ENCODE measurements around the gene STN1. TPM values are rescaled to one million over a fixed set of nuclear protein-coding genes. Genes with fewer than 3 reads are reported as not detected.

The STN1 gene
- total RNA-seq, 1 donor from 2014 or later, result 31.3 TPM

GRCh38 chr10:103928784-103929183 is 10.8 kb upstream of the STN1 start:
- no peak for ATAC-seq

GRCh38 chr10:103926722-103927319 is 8.8 kb upstream of the STN1 start:
- no peak for ATAC-seq

GRCh38 chr10:103925591-103925990 is 7.6 kb upstream of the STN1 start:
- ATAC-seq, result no peak

- ATAC-seq, result peak; percentile 86
These were observed 5.5 kb upstream of the STN1 start for GRCh38 chr10:103923502-103923901.

- ATAC-seq, result no peak
These were observed 4.7 kb upstream of the STN1 start for GRCh38 chr10:103922659-103923058.

GRCh38 chr10:103921750-103922195 is 3.8 kb upstream of the STN1 start:
- no peak for ATAC-seq

- ATAC-seq, result no peak
These were observed 3.3 kb upstream of the STN1 start for GRCh38 chr10:103921248-103921647.

GRCh38 chr10:103919648-103920025 is 1.7 kb upstream of the STN1 start:
- peak; percentile 46 for ATAC-seq

- ATAC-seq, result peak; percentile 24
These were observed 507 bp downstream of the STN1 start for GRCh38 chr10:103917302-103918052.

GRCh38 chr10:103916876-103917275 is 1.1 kb downstream of the STN1 start:
- ATAC-seq, result no peak

GRCh38 chr10:103916254-103916653 is 1.7 kb downstream of the STN1 start:
- ATAC-seq, result no peak

GRCh38 chr10:103915796-103916195 is 2.2 kb downstream of the STN1 start:
- no peak for ATAC-seq

GRCh38 chr10:103912759-103913158 is 5.2 kb downstream of the STN1 start:
- no peak for ATAC-seq

GRCh38 chr10:103911021-103911459 is 6.9 kb downstream of the STN1 start:
- ATAC-seq, result no peak

- no peak for ATAC-seq
These were observed 7.5 kb downstream of the STN1 start for GRCh38 chr10:103910442-103911012.

- ATAC-seq, result no peak
These were observed 12.5 kb downstream of the STN1 start for GRCh38 chr10:103905441-103905840.

- ATAC-seq, result peak; percentile 42
These were observed 16.7 kb downstream of the STN1 start for GRCh38 chr10:103901299-103901698.

GRCh38 chr10:103899312-103899711 is 18.7 kb downstream of the STN1 start:
- no peak for ATAC-seq

- no peak for ATAC-seq
These were observed 20.7 kb downstream of the STN1 start for GRCh38 chr10:103897241-103897774.

GRCh38 chr10:103896225-103896624 is 21.8 kb downstream of the STN1 start:
- no peak for ATAC-seq

- peak; percentile 17 for ATAC-seq
These were observed 22.4 kb downstream of the STN1 start for GRCh38 chr10:103895411-103896186.

- ATAC-seq, result peak; percentile 40
These were observed 23.5 kb downstream of the STN1 start for GRCh38 chr10:103894441-103894864.

GRCh38 chr10:103893817-103894216 is 24.2 kb downstream of the STN1 start:
- peak; percentile 34 for ATAC-seq

All from esophagus mucosa (tissue), 1 donor.